Suprapubic skin (tissue), 4 donors: ENCODE results near the gene DNM3. TPM values are rescaled to one million over a fixed set of nuclear protein-coding genes. Genes with fewer than 3 reads are reported as not detected.
"Not testable (repeated sequence)": the region's sequence is repeated elsewhere in the genome, so short reads cannot be mapped to it uniquely, and the experiment has no call there.

Source experiments
- DNase-seq, 2 donors: peaks; one replicate each; pipeline ENCODE4 v3.0.0-alpha.2; 2019; ENCODE audit warnings: low spot score in 2 of 2
- H3K27ac ChIP-seq: fragments of 200-600 bp; sonication (generic); one replicate; pipeline ENCODE4 v1.5.1; 2019
- H3K27me3 ChIP-seq: fragments of 200-600 bp; sonication (generic); one replicate; pipeline ENCODE4 v1.5.1; 2019
- H3K36me3 ChIP-seq: fragments of 200-600 bp; sonication (generic); one replicate; pipeline ENCODE4 v1.5.1; 2019
- H3K4me1 ChIP-seq: fragments of 200-600 bp; sonication (generic); one replicate; pipeline ENCODE4 v1.5.1; 2019
- H3K4me3 ChIP-seq: fragments of 200-600 bp; sonication (generic); one replicate; pipeline ENCODE4 v1.5.1; 2019; ENCODE audit warnings: mild to moderate bottlenecking
- H3K9me3 ChIP-seq: fragments of 200-600 bp; sonication (generic); one replicate; pipeline ENCODE4 v1.5.1; 2019
- EP300 ChIP-seq: sonication (generic); formaldehyde crosslinking; IDR thresholded peaks from one replicate; pipeline ENCODE4 v1.6.1; 2017; ENCODE audit warnings: antibody characterized with exemption
- POLR2A ChIP-seq, 2 donors: fragments of 450-650 bp; IDR thresholded peaks; one replicate each; pipeline ENCODE4 v1.6.1; 2017; ENCODE audit warnings: antibody characterized with exemption in 2 of 2, mild to moderate bottlenecking in 2 of 2, moderate library complexity in 2 of 2
- POLR2AphosphoS5 ChIP-seq, 3 donors: sonication (generic); formaldehyde crosslinking; IDR thresholded peaks; one replicate each; pipeline ENCODE4 v1.6.1; 2017; ENCODE audit warnings: antibody characterized with exemption in 3 of 3
- WGBS: methylation state at CpG from one replicate; pipeline ENCODE4 v1.1.5; 2018; 5-methylcytosine and 5-hydroxymethylcytosine counted together
- total RNA-seq, 4 donors: library from RNA; depleted of rRNA; stranded (reverse); fragments of >200 nt; gene quantifications; one replicate each; pipeline ENCODE4 v1.1.0, GENCODE V29; 2016
- TF ChIP-seq, protein P1 (sequence below), 2 donors: fragments of 200-600 bp in 1 of 2; fragments of 450-650 bp in 1 of 2; sonication (generic) in 1 of 2; IDR thresholded peaks; one replicate each; pipeline ENCODE4 v1.5.1; 2016 to 2019; ENCODE audit warnings: antibody characterized with exemption in 2 of 2, mild to moderate bottlenecking in 1 of 2, moderate library complexity in 1 of 2

Gene DNM3
- total RNA-seq, 4 donors from 2014 or later, result 1.6 to 11.7 (median 3.7) TPM

DNA sequence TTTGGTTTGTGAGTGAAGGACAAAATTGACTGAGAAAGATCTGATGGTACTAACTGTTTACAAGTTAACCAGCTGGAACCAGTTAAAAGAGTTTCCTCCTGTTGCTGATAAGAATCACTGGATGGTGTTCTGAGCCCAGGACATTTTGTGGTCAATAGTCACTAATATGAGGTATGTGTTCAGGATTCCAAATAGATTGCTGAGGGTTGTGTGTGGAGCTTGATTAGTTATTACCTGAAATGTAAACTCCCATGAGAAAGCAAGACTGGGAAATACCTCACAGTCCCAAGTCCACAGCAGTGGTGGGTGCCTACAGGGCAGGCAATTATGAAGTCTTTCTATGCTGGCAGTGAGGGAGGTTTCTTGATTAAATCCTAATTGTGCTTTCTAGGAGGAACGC, 164.6 kb downstream of the DNM3 start:
- WGBS, result 48% methylated on average over 1 of the region's 1 CpG
- no peak for DNase-seq
- H3K27me3 ChIP-seq, result no peaks in the 10 kb centered on the region
- H3K9me3 ChIP-seq, result no peaks in the 10 kb centered on the region
- no peaks in the 10 kb centered on the region for H3K4me1 ChIP-seq
- no peaks in the 10 kb centered on the region for H3K36me3 ChIP-seq
- no peak for TF ChIP-seq POLR2A (IDR thresholded peaks at IDR 0.05)
- TF ChIP-seq, protein P1, sequence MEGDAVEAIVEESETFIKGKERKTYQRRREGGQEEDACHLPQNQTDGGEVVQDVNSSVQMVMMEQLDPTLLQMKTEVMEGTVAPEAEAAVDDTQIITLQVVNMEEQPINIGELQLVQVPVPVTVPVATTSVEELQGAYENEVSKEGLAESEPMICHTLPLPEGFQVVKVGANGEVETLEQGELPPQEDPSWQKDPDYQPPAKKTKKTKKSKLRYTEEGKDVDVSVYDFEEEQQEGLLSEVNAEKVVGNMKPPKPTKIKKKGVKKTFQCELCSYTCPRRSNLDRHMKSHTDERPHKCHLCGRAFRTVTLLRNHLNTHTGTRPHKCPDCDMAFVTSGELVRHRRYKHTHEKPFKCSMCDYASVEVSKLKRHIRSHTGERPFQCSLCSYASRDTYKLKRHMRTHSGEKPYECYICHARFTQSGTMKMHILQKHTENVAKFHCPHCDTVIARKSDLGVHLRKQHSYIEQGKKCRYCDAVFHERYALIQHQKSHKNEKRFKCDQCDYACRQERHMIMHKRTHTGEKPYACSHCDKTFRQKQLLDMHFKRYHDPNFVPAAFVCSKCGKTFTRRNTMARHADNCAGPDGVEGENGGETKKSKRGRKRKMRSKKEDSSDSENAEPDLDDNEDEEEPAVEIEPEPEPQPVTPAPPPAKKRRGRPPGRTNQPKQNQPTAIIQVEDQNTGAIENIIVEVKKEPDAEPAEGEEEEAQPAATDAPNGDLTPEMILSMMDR (IDR thresholded peaks at IDR 0.05), result no peak
- no peak for TF ChIP-seq EP300
- TF ChIP-seq POLR2AphosphoS5 (IDR thresholded peaks at IDR 0.05), result no peak
- H3K27ac ChIP-seq, result no peak overlapping the region
- no peak overlapping the region for H3K4me3 ChIP-seq

DNA sequence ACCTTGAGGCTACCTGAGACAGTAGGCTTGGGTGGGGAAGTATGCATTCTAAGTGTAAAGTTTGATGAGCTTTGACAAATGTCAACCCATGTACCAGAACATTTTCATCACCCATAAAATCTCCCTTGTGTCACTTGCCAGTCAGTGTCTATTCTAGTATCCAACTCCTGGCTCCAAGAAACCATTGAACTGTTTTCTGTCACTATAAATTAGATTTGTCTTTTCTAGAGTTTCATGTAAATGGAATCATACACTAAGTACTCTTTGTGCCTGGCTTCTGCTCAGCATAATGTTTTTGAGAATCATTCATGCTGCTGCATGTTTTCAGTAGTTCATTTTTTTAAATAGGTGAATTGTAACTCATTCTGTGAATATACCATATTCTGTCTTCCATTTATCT, 165.4 kb downstream of the DNM3 start:
- Histone ChIP-seq H3K27ac (no peak overlapping the region), H3K27me3 (no peaks in the 10 kb centered on the region), H3K4me1 (no peaks in the 10 kb centered on the region), H3K4me3 (no peak overlapping the region), H3K9me3 (no peaks in the 10 kb centered on the region), H3K36me3 (no peaks in the 10 kb centered on the region)
- DNase-seq, result no peak
- no peak for TF ChIP-seq POLR2AphosphoS5 (IDR thresholded peaks at IDR 0.05)
- TF ChIP-seq EP300, result no peak
- no peak for TF ChIP-seq POLR2A (IDR thresholded peaks at IDR 0.05)
- TF ChIP-seq, protein P1 (IDR thresholded peaks at IDR 0.05), result no peak

DNA sequence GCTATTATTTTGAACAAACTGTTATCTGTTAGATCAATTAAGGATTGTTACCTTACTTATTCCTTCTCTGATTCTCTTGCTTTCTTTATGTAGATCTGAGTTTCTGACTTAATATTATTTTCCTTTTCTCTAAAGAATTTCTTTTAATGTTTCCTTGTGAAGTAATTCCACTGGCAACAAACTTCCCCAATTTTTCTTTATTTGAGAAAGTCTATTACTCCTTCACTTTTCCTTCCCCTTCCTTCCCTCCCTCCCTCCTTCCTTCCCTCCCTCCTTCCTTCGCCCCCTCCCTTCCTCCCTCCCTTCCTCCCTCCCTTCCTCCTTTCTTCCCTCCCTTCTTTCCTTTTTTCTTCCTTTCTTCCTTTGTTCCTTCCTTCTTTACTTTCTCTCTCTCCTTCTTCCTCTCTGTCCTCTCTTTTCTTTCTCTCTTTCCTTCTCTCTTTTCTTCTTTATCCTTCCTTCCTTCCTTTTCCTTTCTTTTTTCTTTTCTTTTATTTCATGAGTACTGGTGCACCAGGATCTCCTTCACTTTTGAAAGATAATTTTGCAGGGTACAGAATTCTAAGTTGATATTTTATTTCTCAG, 177.5 kb downstream of the DNM3 start:
- no peak overlapping the region for H3K4me3 ChIP-seq
- TF ChIP-seq POLR2AphosphoS5 (IDR thresholded peaks at IDR 0.05), result no peak
- TF ChIP-seq, protein P1 (IDR thresholded peaks at IDR 0.05), result no peak
- no peaks in the 10 kb centered on the region for H3K4me1 ChIP-seq
- H3K36me3 ChIP-seq, result no peaks in the 10 kb centered on the region
- no peak for DNase-seq
- no peaks in the 10 kb centered on the region for H3K27me3 ChIP-seq
- H3K9me3 ChIP-seq, result no peaks in the 10 kb centered on the region
- WGBS, result 95% methylated on average over 1 of the region's 1 CpG
- no peak overlapping the region for H3K27ac ChIP-seq

DNA sequence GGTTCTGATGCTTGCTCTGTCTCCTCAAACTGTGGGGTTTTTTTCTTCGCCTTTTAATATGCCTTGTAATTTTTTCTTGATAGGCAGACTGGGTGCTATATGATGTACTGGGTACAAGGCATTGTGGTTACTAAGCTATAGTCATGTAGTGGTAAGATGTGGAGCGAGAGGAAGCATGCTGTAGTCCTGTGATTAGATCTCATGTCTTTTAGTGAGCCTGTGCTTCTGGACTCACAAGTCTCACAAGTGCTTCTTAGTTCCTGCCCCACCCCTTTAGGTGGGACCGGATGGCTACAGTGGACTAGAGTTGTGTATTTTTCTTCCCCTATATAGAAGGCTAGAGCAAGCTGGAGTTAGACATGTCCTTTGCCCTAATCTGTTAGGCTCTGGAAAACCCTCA, 178.7 kb downstream of the DNM3 start:
- Histone ChIP-seq H3K27ac (no peak overlapping the region), H3K27me3 (no peaks in the 10 kb centered on the region), H3K4me1 (peaks cover 9% of the 10 kb centered on the region), H3K9me3 (no peaks in the 10 kb centered on the region), H3K36me3 (no peaks in the 10 kb centered on the region), H3K4me3 (no peak overlapping the region)
- 81% methylated on average over 3 of the region's 3 CpGs for WGBS
- TF ChIP-seq POLR2A (IDR thresholded peaks at IDR 0.05) (no peak), POLR2AphosphoS5 (IDR thresholded peaks at IDR 0.05) (no peak), EP300 (no peak)
- TF ChIP-seq, protein P1 (IDR thresholded peaks at IDR 0.05), result no peak
- no peak for DNase-seq

DNA sequence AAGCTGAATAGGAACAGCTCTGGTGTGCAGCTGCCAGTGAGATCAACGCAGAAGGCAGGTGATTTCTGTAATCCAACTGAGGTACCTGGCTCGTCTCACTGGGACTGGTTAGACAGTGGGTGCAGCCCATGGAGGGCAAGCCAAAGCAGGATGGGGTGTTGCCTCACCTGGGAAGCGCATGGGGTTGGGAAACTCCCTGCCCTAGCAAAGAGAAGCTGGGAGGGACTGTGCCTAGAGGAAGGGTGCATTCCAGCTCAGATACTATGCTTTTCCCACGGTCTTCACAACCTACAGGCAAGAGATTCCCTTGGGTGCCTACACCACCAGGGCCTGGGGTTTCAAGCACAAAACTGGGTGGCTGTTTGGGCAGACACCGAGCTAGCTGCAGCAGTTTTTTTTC, 183.2 kb downstream of the DNM3 start:
- Histone ChIP-seq H3K4me3 (no peak overlapping the region), H3K9me3 (no peaks in the 10 kb centered on the region), H3K4me1 (peaks cover 13% of the 10 kb centered on the region), H3K27ac (peak overlapping the region; percentile 73), H3K27me3 (no peaks in the 10 kb centered on the region), H3K36me3 (no peaks in the 10 kb centered on the region)
- 33% methylated on average over 4 of the region's 5 CpGs for WGBS
- no peak for TF ChIP-seq POLR2AphosphoS5 (IDR thresholded peaks at IDR 0.05)
- no peak for TF ChIP-seq EP300
- no peak for DNase-seq

DNA sequence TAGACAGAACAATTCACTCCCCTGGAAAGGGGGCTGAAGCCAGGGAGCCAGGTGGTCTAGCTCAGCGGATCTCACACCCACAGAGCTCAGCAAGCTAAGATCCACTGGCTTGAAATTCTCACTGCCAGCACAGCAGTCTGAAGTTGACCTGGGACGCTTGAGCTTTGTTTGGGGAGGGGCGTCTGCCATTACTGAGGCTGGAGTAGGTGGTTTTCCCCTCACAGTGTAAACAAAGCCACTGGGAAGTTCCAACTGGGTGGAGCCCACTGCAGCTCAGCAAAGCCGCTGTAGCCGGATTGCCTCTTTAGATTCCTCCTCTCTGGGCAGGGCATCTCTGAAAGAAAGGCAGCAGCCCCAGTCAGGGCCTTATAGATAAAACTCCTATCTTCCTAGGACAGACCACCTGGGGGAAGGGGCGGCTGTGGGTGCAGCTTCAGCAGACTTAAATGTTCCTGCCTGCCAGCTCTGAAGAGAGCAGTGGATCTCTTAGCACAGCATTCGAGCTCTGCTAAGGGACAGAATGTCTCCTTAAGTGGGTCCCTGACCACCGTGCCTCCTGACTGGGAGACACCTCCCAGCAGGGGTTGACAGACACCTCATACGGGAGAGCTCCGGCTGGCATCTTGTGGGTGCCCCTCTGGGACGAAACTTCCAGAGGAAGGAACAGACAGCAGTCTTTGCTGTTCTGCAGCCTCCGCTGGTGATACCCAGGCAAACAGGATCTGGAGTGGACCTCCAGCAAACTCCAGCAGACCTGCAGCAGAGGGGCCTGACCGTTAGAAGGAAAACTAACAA, 183.8 kb downstream of the DNM3 start:
- not testable (repeated sequence) for H3K27me3 ChIP-seq, DNase-seq, H3K9me3 ChIP-seq, H3K4me3 ChIP-seq, H3K36me3 ChIP-seq
- Histone ChIP-seq H3K27ac (peak overlapping the region; percentile 73), H3K4me1 (peaks cover 13% of the 10 kb centered on the region)
- 84% methylated on average over 5 of the region's 13 CpGs for WGBS
